HepG2 (cell line): Measurements from ENCODE around the gene PLCB4. TPM values are rescaled to one million over a fixed set of nuclear protein-coding genes. Genes with fewer than 3 reads are reported as not detected.

Experiments used
- ATAC-seq: fragments of 200-7000 bp; cut with Tn5 transposase; 3 replicates; pipeline ENCODE4 v1.9.1; 2020; ENCODE audit warnings: mild to moderate bottlenecking, moderate library complexity
- BruUV-seq: library from RNA; stranded (reverse); fragments of 400-500 nt; replicated peaks from 2 replicates; lab custom pipeline; 2021; lab: Mats Ljungman, UMichigan
- CTCF ChIA-PET: fragments of 300-600 bp; formaldehyde crosslinking; extraction: SDS; loops from one replicate; lab custom pipeline; 2021; ENCODE audit warnings: low total read pairs, inconsistent platforms, low intra/inter-chr PET ratio; lab: Yijun Ruan, JAX
- POLR2A ChIA-PET: fragments of 350-600 bp; sonication (Branson Sonifier 250); formaldehyde crosslinking; loops from one replicate; lab custom pipeline; 2020; ENCODE audit warnings: antibody characterized with exemption, inconsistent platforms; lab: Yijun Ruan, JAX
- DNase-seq: peaks from one replicate; pipeline ENCODE4 v3.0.0-alpha.2; 2015; ENCODE audit warnings: low spot score
- FAIRE-seq: peaks from 3 replicates; lab custom pipeline; 2011; peaks lifted over from hg19 to GRCh38; lab: Jason Lieb, UNC
- H2AFZ ChIP-seq: one replicate; pipeline ENCODE4 v1.6.1; 2011; ENCODE audit warnings: low read length, inconsistent platforms
- H3K27ac ChIP-seq: fragments of 300-600 bp; 3 replicates; pipeline ENCODE4 v1.8.0; 2011; ENCODE audit warnings: mixed run types, mild to moderate bottlenecking, mixed read lengths, low read length, inconsistent platforms; ENCODE audit not compliant: insufficient read depth; ENCODE audit errors: extremely low read length
- H3K27me3 ChIP-seq, 2 experiments: fragments of 200-600 bp in 1 of 2; 2 replicates in 1 of 2; 3 replicates in 1 of 2; pipeline versions ENCODE4 v1.6.0 to v1.8.0; 2011; ENCODE audit warnings: low read length in 2 of 2, mild to moderate bottlenecking in 2 of 2, moderate library complexity in 2 of 2, inconsistent platforms in 1 of 2; ENCODE audit not compliant: insufficient read depth in 2 of 2, control insufficient read depth in 1 of 2
- H3K36me3 ChIP-seq, 2 experiments: fragments of 200-600 bp in 1 of 2; replicated peaks in 1 of 2; 2 replicates in 1 of 2; 3 replicates in 1 of 2; pipeline versions ENCODE4 v1.5.1 to v1.8.0; 2011; ENCODE audit warnings: low read length in 2 of 2, inconsistent platforms in 1 of 2; ENCODE audit not compliant: insufficient read depth in 2 of 2, control insufficient read depth in 1 of 2
- H3K4me1 ChIP-seq: 2 replicates; pipeline ENCODE4 v1.5.1; 2012; ENCODE audit warnings: low read length, inconsistent platforms; ENCODE audit not compliant: insufficient read depth
- H3K4me2 ChIP-seq: 2 replicates; pipeline ENCODE4 v1.6.0; 2011; ENCODE audit warnings: low read depth, low read length, inconsistent platforms
- H3K4me3 ChIP-seq, 3 experiments: fragments of 200-600 bp in 1 of 3; sonication (generic), shearing (Covaris generic) in 1 of 3; replicated peaks in 1 of 3; 2 replicates each; pipeline ENCODE4 v1.5.1; 2011 to 2016; ENCODE audit warnings: low read length in 3 of 3, inconsistent platforms in 2 of 3, low read depth in 2 of 3, mild to moderate bottlenecking in 2 of 3, control low read depth in 1 of 3, mixed read lengths in 1 of 3; ENCODE audit not compliant: insufficient read depth in 1 of 3
- H3K79me2 ChIP-seq: one replicate; pipeline ENCODE4 v1.6.1; 2011; ENCODE audit warnings: low read length, inconsistent platforms; ENCODE audit not compliant: insufficient read depth
- H3K9ac ChIP-seq: 2 replicates; pipeline ENCODE4 v1.6.0; 2011; ENCODE audit warnings: mild to moderate bottlenecking, low read depth, low read length, inconsistent platforms; ENCODE audit not compliant: insufficient read depth
- H3K9me3 ChIP-seq: 2 replicates; pipeline ENCODE4 v1.5.1; 2012; ENCODE audit warnings: mild to moderate bottlenecking, low read length
- H4K20me1 ChIP-seq: 2 replicates; pipeline ENCODE4 v1.6.0; 2011; ENCODE audit warnings: inconsistent platforms, mild to moderate bottlenecking, low read length, moderate library complexity; ENCODE audit not compliant: insufficient read depth
- DNMT3B ChIP-seq: conservative IDR thresholded peaks from 2 replicates; pipeline ENCODE4 v1.6.1; 2016; ENCODE audit warnings: missing biosample characterization, control low read depth
- FOXC1 ChIP-seq: sonication (generic); formaldehyde crosslinking; IDR thresholded peaks from 2 replicates; pipeline ENCODE4 v1.8.0; 2022; ENCODE audit warnings: mild to moderate bottlenecking, missing genetic modification reagents, borderline replicate concordance
- HNRNPK ChIP-seq: fragments of 200-400 bp; formaldehyde crosslinking; IDR thresholded peaks from 2 replicates; pipeline ENCODE4 v1.6.1; 2018; ENCODE audit warnings: low read length, low read depth, moderate library complexity, mild to moderate bottlenecking; ENCODE audit not compliant: poor library complexity, severe bottlenecking
- PCBP1 ChIP-seq: fragments of 200-400 bp; formaldehyde crosslinking; IDR thresholded peaks from 2 replicates; pipeline ENCODE4 v1.6.1; 2017; ENCODE audit warnings: mild to moderate bottlenecking, low read depth, low read length, borderline replicate concordance
- PCBP2 ChIP-seq: fragments of 200-400 bp; formaldehyde crosslinking; optimal IDR thresholded peaks from 2 replicates; pipeline ENCODE3; 2018; ENCODE audit warnings: low read length, low read depth; ENCODE audit not compliant: poor library complexity, severe bottlenecking
- TBX2 ChIP-seq: sonication (generic); formaldehyde crosslinking; IDR thresholded peaks from 2 replicates; pipeline ENCODE4 v1.5.0; 2020; ENCODE audit warnings: missing genetic modification reagents, mild to moderate bottlenecking, borderline replicate concordance
- XBP1 ChIP-seq: sonication (generic); formaldehyde crosslinking; IDR thresholded peaks from 2 replicates; pipeline ENCODE4 v1.5.0; 2020; ENCODE audit warnings: missing genetic modification reagents
- ZNF10 ChIP-seq: sonication (generic); formaldehyde crosslinking; IDR thresholded peaks from 2 replicates; pipeline ENCODE4 v1.4.0; 2020; ENCODE audit warnings: mild to moderate bottlenecking, low read depth, missing genetic modification reagents, borderline replicate concordance
- ZNF589 ChIP-seq: sonication (generic); formaldehyde crosslinking; conservative IDR thresholded peaks from 2 replicates; pipeline ENCODE4 v1.8.0; 2022; ENCODE audit warnings: mild to moderate bottlenecking, moderate library complexity, missing genetic modification reagents
- WGBS: methylation state at CpG from one replicate; pipeline ENCODE4 v1.1.6; 2017; ENCODE audit warnings: low lambda C conversion rate; 5-methylcytosine and 5-hydroxymethylcytosine counted together
- in situ Hi-C: cut with HindIII; loops from 2 replicates; pipeline ENCODE4 v1.10.0; 2017; ENCODE audit warnings: low pct_unique_long_range_greater_than_20kb; ENCODE audit not compliant: extremely low pct_ligation_motif_present
- intact Hi-C: fragments of 100-400 bp; cut with micrococcal nuclease; formaldehyde crosslinking; loops from one replicate; pipeline ENCODE4 v1.10.0; 2022; ENCODE audit not compliant: unreplicated experiment
- polyA plus RNA-seq, 8 experiments: library from polyadenylated mRNA; depleted of rRNA in 3 of 8; stranded (reverse) in 7 of 8; unstranded in 1 of 8; fragments of >200 nt; fragmentation: Illumina TruSeq in 4 of 8; extraction: Trizol in 4 of 8; gene quantifications; 2 replicates each; pipeline versions ENCODE4 v1.2.1 to v1.2.3, GENCODE V29; 2011 to 2016; ENCODE audit warnings: low read depth in 4 of 8, missing spikeins in 1 of 8, mixed read lengths in 1 of 8; ENCODE audit not compliant: insufficient read depth in 1 of 8
- total RNA-seq, 5 experiments: library from RNA; depleted of rRNA; stranded (reverse); fragments of >200 nt; fragmentation: Illumina TruSeq; extraction: Trizol; gene quantifications; 2 replicates each; pipeline ENCODE4 v1.2.3, GENCODE V29; 2016; ENCODE audit warnings: low read depth in 1 of 5
- TF ChIP-seq, protein P1 (sequence below): sonication (generic); formaldehyde crosslinking; IDR thresholded peaks from 2 replicates; pipeline ENCODE4 v1.4.0; 2020; ENCODE audit warnings: missing genetic modification reagents, borderline replicate concordance
- TF ChIP-seq, protein P2 (sequence below): sonication (generic); formaldehyde crosslinking; IDR thresholded peaks from 2 replicates; pipeline ENCODE4 v1.8.0; 2022; ENCODE audit warnings: missing genetic modification reagents, mild to moderate bottlenecking, moderate library complexity, borderline replicate concordance

PLCB4 gene
- total and polyA plus RNA-seq, 2 of the 13 experiments (the other 11 are each of a cell fraction or from before 2014, with no cell fraction given): 0.01 TPM; not detected in 1

DNA sequence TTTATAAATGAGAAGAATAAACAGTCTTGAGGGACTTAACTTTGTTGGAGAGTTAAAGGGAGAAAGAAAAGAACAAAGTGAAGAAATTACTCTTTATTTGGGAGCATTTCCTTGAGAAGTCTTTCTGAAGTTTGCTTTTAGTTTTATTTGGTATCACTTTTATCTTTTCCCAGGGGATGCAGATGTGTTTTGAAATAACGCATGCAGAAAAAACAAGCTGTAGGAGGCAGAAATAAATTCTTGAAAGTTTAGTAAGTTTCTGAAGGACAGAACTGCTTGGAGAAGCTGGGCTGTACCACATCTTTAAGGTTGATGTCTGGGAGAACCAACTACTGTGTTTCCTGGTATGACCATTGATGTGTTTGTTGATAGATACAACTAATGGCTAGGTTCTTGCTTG lies 75.0 kb downstream of the PLCB4 start (continued):
- TF ChIP-seq, protein P1, sequence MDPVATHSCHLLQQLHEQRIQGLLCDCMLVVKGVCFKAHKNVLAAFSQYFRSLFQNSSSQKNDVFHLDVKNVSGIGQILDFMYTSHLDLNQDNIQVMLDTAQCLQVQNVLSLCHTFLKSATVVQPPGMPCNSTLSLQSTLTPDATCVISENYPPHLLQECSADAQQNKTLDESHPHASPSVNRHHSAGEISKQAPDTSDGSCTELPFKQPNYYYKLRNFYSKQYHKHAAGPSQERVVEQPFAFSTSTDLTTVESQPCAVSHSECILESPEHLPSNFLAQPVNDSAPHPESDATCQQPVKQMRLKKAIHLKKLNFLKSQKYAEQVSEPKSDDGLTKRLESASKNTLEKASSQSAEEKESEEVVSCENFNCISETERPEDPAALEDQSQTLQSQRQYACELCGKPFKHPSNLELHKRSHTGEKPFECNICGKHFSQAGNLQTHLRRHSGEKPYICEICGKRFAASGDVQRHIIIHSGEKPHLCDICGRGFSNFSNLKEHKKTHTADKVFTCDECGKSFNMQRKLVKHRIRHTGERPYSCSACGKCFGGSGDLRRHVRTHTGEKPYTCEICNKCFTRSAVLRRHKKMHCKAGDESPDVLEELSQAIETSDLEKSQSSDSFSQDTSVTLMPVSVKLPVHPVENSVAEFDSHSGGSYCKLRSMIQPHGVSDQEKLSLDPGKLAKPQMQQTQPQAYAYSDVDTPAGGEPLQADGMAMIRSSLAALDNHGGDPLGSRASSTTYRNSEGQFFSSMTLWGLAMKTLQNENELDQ (CRISPR knock-in tag): no peak
- TF ChIP-seq XBP1 (CRISPR knock-in tag) (no peak), ZNF589 (CRISPR knock-in tag) (no peak), FOXC1 (CRISPR knock-in tag) (no peak)
- TF ChIP-seq, protein P2, sequence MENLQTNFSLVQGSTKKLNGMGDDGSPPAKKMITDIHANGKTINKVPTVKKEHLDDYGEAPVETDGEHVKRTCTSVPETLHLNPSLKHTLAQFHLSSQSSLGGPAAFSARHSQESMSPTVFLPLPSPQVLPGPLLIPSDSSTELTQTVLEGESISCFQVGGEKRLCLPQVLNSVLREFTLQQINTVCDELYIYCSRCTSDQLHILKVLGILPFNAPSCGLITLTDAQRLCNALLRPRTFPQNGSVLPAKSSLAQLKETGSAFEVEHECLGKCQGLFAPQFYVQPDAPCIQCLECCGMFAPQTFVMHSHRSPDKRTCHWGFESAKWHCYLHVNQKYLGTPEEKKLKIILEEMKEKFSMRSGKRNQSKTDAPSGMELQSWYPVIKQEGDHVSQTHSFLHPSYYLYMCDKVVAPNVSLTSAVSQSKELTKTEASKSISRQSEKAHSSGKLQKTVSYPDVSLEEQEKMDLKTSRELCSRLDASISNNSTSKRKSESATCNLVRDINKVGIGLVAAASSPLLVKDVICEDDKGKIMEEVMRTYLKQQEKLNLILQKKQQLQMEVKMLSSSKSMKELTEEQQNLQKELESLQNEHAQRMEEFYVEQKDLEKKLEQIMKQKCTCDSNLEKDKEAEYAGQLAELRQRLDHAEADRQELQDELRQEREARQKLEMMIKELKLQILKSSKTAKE (CRISPR knock-in tag): no peak

DNA sequence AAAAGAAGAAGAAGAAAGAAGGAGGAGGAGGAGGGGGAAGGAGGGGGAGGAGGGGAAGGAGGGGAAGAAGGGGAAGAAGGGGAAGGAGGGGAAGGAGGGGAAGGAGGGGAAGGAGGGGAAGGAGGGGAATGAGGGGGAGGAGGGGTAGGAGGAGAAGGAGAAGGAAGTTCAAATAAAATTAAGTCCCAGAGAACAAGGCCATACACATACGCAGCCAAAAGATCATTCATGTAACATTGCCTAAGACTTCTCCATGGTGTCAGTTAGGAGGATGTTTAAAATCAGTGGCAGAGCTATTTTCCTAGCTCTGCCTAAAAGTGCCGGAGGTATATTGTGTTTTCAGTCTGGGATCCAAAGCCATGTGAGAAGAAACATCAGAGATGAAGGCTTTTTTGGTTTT lies 75.8 kb downstream of the PLCB4 start:
- no peak for ATAC-seq
- H3K4me2 ChIP-seq: no peak overlapping the region
- H4K20me1 ChIP-seq: no peaks in the 10 kb centered on the region
- no peak overlapping the region for H2AFZ ChIP-seq
- DNase-seq: no peak
- intact Hi-C loops: no loop called here
- no peaks in the 10 kb centered on the region for H3K36me3 ChIP-seq
- no peak for FAIRE-seq
- no peak overlapping the region for H3K4me3 ChIP-seq
- no peaks in the 10 kb centered on the region for H3K79me2 ChIP-seq
- no peak overlapping the region for H3K9ac ChIP-seq
- POLR2A ChIA-PET: no interaction called here
- WGBS: 21% methylated on average over 2 of the region's 2 CpGs
- CTCF ChIA-PET: no interaction called here
- H3K9me3 ChIP-seq: no peaks in the 10 kb centered on the region
- no peaks in the 10 kb centered on the region for H3K27me3 ChIP-seq
- no TSS peak for BruUV-seq
- no peaks in the 10 kb centered on the region for H3K4me1 ChIP-seq
- TF ChIP-seq PCBP1 (0 out of 2 replicates have a peak, but pooled peaks have one; percentile 53), PCBP2 (peak; percentile 96), HNRNPK (peak; percentile 93), TBX2 (CRISPR knock-in tag) (no peak), ZNF10 (CRISPR knock-in tag) (no peak), DNMT3B (no peak)
- TF ChIP-seq, all 625 proteins: peak for 3
- no peak overlapping the region for H3K27ac ChIP-seq
- in situ Hi-C loops: no loop called here
